Measurements from ENCODE around the gene EIF4E2. TPM values are rescaled to one million over a fixed set of nuclear protein-coding genes. Genes with fewer than 3 reads are reported as not detected.

The EIF4E2 gene
- polyA plus RNA-seq, 5 donors = 91.7 to 99.8 (median 95.9) TPM

GRCh38 chr2:232592772-232593395 lies 42.4 kb downstream of the EIF4E2 start:
- no peak for DNase-seq

DNA sequence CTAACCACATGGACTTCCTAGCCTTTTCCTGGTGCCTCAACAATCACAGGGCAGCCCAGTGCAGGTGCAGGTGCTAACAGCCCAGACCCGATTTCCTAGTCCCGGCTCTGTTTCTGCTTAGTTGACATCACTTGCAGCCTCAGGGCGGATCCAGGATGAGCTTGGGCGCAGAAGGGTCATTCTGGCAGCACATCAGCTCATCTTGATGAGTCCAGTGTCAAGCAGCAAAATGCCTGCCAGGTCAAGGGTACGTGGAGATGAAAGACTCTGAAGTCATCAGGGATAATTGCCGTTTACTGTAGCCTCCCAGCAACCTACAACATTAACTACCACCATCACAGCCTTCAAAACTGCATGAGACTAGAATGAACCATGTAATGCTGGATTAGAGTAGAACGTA lies 43.5 kb downstream of the EIF4E2 start:
- no peak for DNase-seq

GRCh38 chr2:232597362-232598079 lies 47.0 kb downstream of the EIF4E2 start:
- DNase-seq = no peak

DNA sequence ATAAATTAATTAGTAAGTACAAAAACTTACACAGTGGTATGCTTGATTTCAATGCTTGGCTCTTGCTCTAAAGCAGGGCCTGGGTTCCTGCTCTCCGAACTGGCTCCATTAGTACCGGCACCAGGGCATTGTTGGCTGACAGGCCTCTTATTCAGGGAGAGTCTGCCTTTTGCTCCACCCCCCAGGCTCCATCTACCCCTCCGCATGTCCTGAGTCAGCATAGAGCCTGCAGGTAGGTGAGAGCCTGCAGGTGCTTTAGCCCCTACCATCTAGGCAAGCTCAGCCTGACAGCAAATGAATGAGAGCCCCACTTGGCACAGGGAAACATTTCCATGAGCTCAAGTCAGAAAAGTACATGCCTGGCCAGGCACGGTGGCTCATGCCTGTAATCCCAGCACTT lies 47.8 kb downstream of the EIF4E2 start:
- no peak for DNase-seq

- DNase-seq = no peak
These were observed 49.7 kb downstream of the EIF4E2 start for GRCh38 chr2:232600053-232600773.

- no peak for DNase-seq
These were observed 52.8 kb downstream of the EIF4E2 start for GRCh38 chr2:232603283-232603682.

GRCh38 chr2:232604535-232604934 lies 54.0 kb downstream of the EIF4E2 start:
- no peak for DNase-seq

GRCh38 chr2:232607011-232607410 lies 56.5 kb downstream of the EIF4E2 start:
- no peak for DNase-seq

- DNase-seq = no peak
These were observed 59.1 kb downstream of the EIF4E2 start for GRCh38 chr2:232609607-232610006.

GRCh38 chr2:232610081-232610480 lies 59.6 kb downstream of the EIF4E2 start:
- DNase-seq = no peak

- no peak for DNase-seq
These were observed 60.6 kb downstream of the EIF4E2 start for GRCh38 chr2:232611061-232611460.

DNA sequence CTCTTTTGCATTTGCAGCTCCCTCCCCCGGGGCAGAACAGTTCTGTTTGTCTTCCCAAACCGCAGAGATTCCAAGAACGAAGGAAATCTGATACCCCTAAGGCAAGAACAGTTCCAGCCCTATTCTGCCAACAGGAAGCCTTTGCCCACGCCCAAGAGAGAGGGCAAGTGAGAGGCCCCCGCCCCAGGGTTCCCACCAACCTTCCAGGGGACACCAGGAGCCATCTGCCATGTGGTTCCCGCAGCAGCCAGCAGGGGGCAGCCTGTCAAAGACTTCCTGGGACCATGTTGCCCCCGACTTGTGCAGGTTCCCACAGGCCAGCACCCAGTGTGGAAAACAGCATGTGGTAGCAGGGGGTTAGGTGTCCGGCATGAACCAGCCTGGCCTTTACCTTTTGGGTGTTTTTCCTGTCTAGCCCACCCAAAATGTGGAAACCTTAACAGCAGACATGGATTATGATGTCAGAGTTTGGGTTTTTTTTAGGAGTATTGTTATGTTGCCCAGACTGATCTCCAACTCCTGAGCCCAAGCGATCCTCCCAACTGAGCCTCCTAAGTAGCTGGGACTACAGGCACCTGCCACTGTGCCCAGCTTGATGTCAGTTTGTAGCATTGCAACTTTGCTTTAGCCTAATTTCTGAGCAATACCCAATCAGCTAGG lies 61.2 kb downstream of the EIF4E2 start:
- peak in 1 of 2 donors; percentile 11 for DNase-seq

DNA sequence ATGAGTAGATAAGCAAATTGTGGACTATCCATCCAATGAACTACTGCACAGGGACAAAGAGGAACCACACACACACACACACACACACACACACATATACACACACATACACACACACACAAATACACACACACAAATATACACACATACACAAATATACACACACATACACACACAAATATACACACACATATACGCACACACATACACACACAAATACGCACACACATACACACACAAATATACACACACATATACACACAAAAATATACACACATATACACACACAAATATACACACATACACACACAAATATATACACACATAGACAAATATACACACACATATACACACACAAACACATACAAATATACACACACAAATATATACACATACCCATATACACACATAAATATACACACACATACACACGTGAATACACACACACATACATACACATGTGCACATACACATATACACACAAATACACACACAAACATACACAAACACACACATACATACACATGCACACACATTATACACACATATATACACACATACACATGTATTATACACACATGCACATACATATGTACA lies 63.1 kb downstream of the EIF4E2 start:
- no peak for DNase-seq

- no peak for DNase-seq
These were observed 64.8 kb downstream of the EIF4E2 start for GRCh38 chr2:232615339-232615738.

Other genes starting within 250 kb of the EIF4E2 start
- gene ALPP, start 171.9 kb upstream of the EIF4E2 start, polyA plus RNA-seq (ENCODE audit: insufficient read depth in 1 of 5, insufficient read length in 5 of 5, low replicate concordance in 1 of 5) = under 1 TPM in 2 of 5 donors, not detected in 3; 0.19 to 0.23 TPM
- gene ALPG, start 143.8 kb upstream of the EIF4E2 start, polyA plus RNA-seq (ENCODE audit: insufficient read depth in 1 of 5, insufficient read length in 5 of 5, low replicate concordance in 1 of 5) = under 1 TPM in 3 of 5 donors, not detected in 2; 0.05 to 0.12 (median 0.05) TPM
- gene ALPI, start 94.5 kb upstream of the EIF4E2 start, polyA plus RNA-seq (ENCODE audit: insufficient read depth in 1 of 5, insufficient read length in 5 of 5, low replicate concordance in 1 of 5) = not detected
- gene ECEL1, start 62.9 kb upstream of the EIF4E2 start, polyA plus RNA-seq (ENCODE audit: insufficient read depth in 1 of 5, insufficient read length in 5 of 5, low replicate concordance in 1 of 5) = under 1 TPM; 0.25 to 0.50 (median 0.30) TPM
- gene PRSS56, start 30.3 kb upstream of the EIF4E2 start, polyA plus RNA-seq (ENCODE audit: insufficient read depth in 1 of 5, insufficient read length in 5 of 5, low replicate concordance in 1 of 5) = under 1 TPM in 1 of 5 donors, not detected in 4; 0.13 TPM
- gene CHRND, start 24.5 kb upstream of the EIF4E2 start, polyA plus RNA-seq (ENCODE audit: insufficient read depth in 1 of 5, insufficient read length in 5 of 5, low replicate concordance in 1 of 5) = 1 to 10 TPM in 1 of 5 donors, under 1 TPM in 2, not detected in 2; 0.12 to 5.9 (median 0.15) TPM
- 1 to 10 TPM in 1 of 5 donors, under 1 TPM in 4; 0.07 to 5.1 (median 0.18) TPM for gene CHRNG, start 11.0 kb upstream of the EIF4E2 start, polyA plus RNA-seq (ENCODE audit: insufficient read depth in 1 of 5, insufficient read length in 5 of 5, low replicate concordance in 1 of 5)
- gene TIGD1, start 132 bp upstream of the EIF4E2 start, polyA plus RNA-seq (ENCODE audit: insufficient read depth in 1 of 5, insufficient read length in 5 of 5, low replicate concordance in 1 of 5) = 10 to 100 TPM in 4 of 5 donors, 1 to 10 TPM in 1; 9.3 to 13.2 (median 12.4) TPM
- gene EFHD1, start 82.9 kb downstream of the EIF4E2 start, polyA plus RNA-seq (ENCODE audit: insufficient read depth in 1 of 5, insufficient read length in 5 of 5, low replicate concordance in 1 of 5) = 10 to 100 TPM in 1 of 5 donors, 1 to 10 TPM in 4; 3.3 to 15.1 (median 4.4) TPM
- gene GIGYF2, start 146.6 kb downstream of the EIF4E2 start, polyA plus RNA-seq (ENCODE audit: insufficient read depth in 1 of 5, insufficient read length in 5 of 5, low replicate concordance in 1 of 5) = 10 to 100 TPM; 42.5 to 65.3 (median 62.1) TPM
- 10 to 100 TPM in 2 of 5 donors, 1 to 10 TPM in 3; 4.1 to 15.0 (median 5.4) TPM for gene KCNJ13, start 225.9 kb downstream of the EIF4E2 start, polyA plus RNA-seq (ENCODE audit: insufficient read depth in 1 of 5, insufficient read length in 5 of 5, low replicate concordance in 1 of 5)

Measured in right lung (tissue), 5 donors.